T-helper 2 cell treated with Interferon-gamma antibody and Interleukin-4, amounts not matched to agents 5 μg/mL and 100 μg/mL, for 36 hours (primary cell): Measurements from ENCODE around the gene TSPYL4.

Experiments used
- DNase-seq: peaks from one replicate; pipeline ENCODE4 v3.0.0; 2021; ENCODE audit warnings: low spot score
- H3K27ac Mint-ChIP-seq: one replicate; pipeline ENCODE4 v1.8.0; 2021; ENCODE audit warnings: mild to moderate bottlenecking, mixed read lengths
- H3K27me3 Mint-ChIP-seq: one replicate; pipeline ENCODE4 v1.8.0; 2021; ENCODE audit warnings: low read depth, mixed read lengths
- H3K36me3 Mint-ChIP-seq: one replicate; pipeline ENCODE4 v1.8.0; 2021; ENCODE audit warnings: low read depth, mixed read lengths
- H3K4me1 Mint-ChIP-seq: one replicate; pipeline ENCODE4 v1.8.0; 2021; ENCODE audit warnings: low read depth, mixed read lengths
- H3K4me3 Mint-ChIP-seq: one replicate; pipeline ENCODE4 v1.8.0; 2022; ENCODE audit warnings: mild to moderate bottlenecking, moderate library complexity, mixed read lengths
- H3K9me3 Mint-ChIP-seq: one replicate; pipeline ENCODE4 v1.8.0; 2021; ENCODE audit warnings: mixed read lengths

Gene TSPYL4

DNA sequence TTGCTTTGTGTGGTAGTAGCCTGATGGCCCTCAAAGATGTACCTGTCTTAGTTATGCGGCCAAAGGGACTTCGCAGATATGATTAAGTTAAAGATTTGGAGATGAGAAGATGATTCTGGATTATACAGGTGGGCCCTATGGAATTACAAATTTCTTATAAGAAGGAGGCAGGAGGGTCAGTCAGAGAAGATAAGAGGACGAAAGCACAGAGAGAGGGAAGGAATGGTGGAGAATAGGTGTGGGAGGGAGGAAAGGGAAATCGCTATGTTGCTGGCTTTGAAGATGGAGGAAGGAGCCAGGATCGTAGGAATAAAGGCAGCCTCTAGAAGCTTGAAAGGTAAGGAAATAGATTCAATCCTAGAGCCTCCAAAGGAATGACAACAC is 27.1 kb upstream of the TSPYL4 start:
- H3K9me3 Mint-ChIP-seq: no peaks in the 10 kb centered on the region
- peak overlapping the region; percentile 99 for H3K4me3 Mint-ChIP-seq
- no peak for DNase-seq
- peaks cover 3% of the 10 kb centered on the region for H3K27me3 Mint-ChIP-seq
- H3K27ac Mint-ChIP-seq: no peak overlapping the region
- H3K4me1 Mint-ChIP-seq: peaks cover 35% of the 10 kb centered on the region
- H3K36me3 Mint-ChIP-seq: peaks cover 29% of the 10 kb centered on the region

DNA sequence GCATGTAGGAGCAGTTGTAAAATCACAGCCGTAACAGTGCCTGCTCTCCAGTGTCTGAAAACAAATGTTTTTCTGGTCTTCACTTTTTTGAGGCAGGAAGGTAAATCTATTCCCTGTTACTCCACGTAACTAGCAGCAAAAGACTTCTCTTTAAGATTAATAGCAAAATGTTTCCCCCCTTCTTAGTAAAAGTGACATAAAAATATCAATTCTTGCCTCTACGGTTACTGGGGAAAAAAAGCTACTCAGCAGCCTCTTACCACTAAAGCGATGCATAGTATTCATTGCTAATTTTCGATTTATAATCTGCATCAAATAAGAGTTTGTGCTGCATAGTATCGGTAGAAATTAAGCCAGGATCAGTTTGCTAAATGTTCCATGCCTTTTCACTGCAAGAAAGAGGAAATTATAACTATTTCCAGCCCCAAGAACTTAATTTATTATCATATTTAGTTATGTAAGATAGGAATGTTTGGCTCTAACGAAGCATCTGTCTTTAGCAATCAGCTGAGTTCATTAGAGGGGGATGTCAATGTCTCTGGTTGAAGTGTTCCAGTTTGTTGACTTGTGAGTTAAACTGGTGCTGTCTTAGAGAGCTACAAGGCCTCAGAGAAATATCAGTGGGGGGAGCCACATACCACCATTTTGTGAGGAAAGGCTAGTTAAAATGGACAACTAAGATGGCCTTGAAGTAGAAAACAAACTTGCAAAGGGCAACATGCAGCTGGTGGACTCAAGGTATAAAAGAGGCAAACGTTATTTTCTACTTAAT is 26.5 kb upstream of the TSPYL4 start:
- peaks cover 38% of the 10 kb centered on the region for H3K4me1 Mint-ChIP-seq
- peaks cover 3% of the 10 kb centered on the region for H3K27me3 Mint-ChIP-seq
- peak overlapping the region; percentile 99 for H3K27ac Mint-ChIP-seq
- H3K36me3 Mint-ChIP-seq: peaks cover 32% of the 10 kb centered on the region
- no peak for DNase-seq
- peak overlapping the region; percentile 99 for H3K4me3 Mint-ChIP-seq
- H3K9me3 Mint-ChIP-seq: no peaks in the 10 kb centered on the region

DNA sequence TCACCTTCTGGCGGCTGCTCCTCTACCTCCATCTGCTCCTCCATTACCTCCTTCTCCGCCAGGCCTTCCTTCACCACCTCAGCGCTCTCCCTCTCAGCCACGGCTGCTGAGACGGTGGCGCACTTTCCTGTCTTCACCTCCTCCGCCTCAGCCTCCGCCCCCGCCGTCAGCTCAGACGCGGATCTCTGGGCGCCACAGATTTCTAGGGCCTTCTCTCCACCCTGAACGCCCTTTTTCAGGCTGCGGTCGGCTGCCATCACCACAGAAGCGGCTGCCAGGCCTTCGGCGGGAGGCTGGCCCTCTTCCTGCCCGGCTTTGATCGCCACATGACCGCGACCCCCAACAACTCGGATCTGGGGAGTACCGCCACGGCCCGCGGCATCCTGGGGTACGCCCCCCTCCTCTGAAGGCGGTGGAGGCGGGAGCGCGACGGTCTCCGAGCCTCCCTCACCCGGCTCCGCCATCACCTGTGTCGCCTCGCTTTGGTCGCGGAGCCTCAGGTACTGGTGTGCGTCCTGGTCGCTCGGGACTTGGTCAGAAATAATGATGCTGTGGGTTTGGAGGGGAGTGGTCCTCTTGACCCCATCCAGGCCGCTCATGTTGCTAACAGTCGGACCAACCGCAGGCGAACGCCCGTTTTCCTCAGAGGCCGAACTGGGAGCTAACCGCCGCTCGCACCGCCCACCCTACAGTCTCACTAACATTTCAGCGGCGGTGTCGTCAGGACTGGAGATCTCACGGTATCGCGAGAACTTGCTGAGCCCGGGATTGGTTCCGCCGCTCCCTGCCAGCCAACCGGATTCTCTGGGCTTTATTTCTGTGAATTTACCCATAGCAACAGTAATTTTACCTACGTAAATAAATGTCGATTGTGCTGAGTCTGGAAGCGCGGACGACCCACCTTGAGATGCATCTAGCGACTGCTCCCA is 25.6 kb upstream of the TSPYL4 start, which contains the start of gene TSPYL1:
TSS of gene TSPYL1 (minus strand) at position 699 of the 929 bp plus-strand sequence. CDS start at position 599, 100 bp downstream.
- peaks cover 42% of the 10 kb centered on the region for H3K4me1 Mint-ChIP-seq
- H3K4me3 Mint-ChIP-seq: peak within 1 kb of the TSS; percentile 99
- DNase-seq: peak; percentile 94
- peaks cover 37% of the 10 kb centered on the region for H3K36me3 Mint-ChIP-seq
- peak within 1 kb of the TSS; percentile 99 for H3K27ac Mint-ChIP-seq
- no peaks in the 10 kb centered on the region for H3K27me3 Mint-ChIP-seq
- no peaks in the 10 kb centered on the region for H3K9me3 Mint-ChIP-seq

DNA sequence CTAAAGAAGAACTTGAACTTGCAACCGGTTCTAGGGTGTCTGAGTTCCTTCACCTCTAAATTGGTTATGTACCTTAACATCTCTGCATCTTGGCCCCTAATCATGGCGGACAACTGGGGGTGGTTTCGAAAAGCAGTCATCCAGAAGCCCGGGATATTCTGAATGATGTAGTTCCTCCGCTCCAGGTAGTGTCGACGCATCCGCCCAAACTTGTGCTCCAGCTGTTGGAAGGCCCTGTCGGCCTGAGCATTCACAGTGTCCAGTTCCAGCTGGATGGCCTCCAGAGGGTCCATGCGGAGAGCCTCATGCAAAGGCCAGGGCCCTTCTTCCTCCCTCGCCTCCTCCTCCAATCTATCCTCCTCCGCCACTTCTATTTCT is 25.0 kb upstream of the TSPYL4 start:
- Mint-ChIP-seq H3K36me3 (peaks cover 37% of the 10 kb centered on the region), H3K4me3 (peak overlapping the region; percentile 99), H3K4me1 (peaks cover 42% of the 10 kb centered on the region), H3K9me3 (no peaks in the 10 kb centered on the region), H3K27ac (peak overlapping the region; percentile 99), H3K27me3 (no peaks in the 10 kb centered on the region)
- DNase-seq: no peak

DNA sequence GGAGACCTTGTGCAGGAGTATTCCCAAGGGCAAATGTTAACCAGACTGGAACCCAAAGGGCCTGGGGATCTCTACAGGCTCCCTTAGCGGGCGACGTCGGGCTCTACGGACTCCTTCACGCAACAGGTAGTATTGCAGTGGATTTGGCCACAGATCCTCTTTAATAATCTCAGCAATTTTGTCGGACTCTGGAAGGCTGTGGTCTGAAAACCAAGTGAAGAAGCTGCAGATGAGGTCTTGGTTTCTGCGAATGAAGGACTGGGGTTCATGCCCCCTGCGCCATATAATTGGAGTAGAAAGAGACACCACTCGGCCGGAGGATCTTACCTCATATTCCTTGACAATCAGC is 24.6 kb upstream of the TSPYL4 start:
- no peak for DNase-seq
- H3K27me3 Mint-ChIP-seq: no peaks in the 10 kb centered on the region
- no peaks in the 10 kb centered on the region for H3K9me3 Mint-ChIP-seq
- peak overlapping the region; percentile 99 for H3K27ac Mint-ChIP-seq
- H3K36me3 Mint-ChIP-seq: peaks cover 38% of the 10 kb centered on the region
- peak overlapping the region; percentile 99 for H3K4me3 Mint-ChIP-seq
- peaks cover 42% of the 10 kb centered on the region for H3K4me1 Mint-ChIP-seq

DNA sequence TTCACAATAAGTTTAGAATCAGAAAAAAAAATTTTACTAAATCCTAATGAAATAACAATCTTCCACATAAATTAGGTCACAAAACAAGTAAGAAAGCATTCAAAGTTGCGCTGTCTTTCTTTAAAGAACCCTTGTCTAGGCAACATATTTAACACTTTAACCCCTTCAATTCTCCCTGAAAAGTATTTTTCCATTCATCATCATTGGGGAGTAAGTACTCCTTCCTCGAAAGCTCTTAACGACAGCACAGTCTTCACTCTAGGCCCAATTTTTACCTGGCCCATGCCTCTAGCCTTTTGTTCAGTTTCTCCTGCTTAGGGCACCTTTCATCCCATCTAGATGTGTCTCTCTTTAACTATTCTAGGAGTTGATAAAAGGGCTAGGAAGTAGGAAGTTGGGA is 23.2 kb upstream of the TSPYL4 start:
- H3K4me3 Mint-ChIP-seq: peak overlapping the region; percentile 99
- H3K36me3 Mint-ChIP-seq: peaks cover 43% of the 10 kb centered on the region
- H3K4me1 Mint-ChIP-seq: peaks cover 45% of the 10 kb centered on the region
- DNase-seq: no peak
- H3K9me3 Mint-ChIP-seq: no peaks in the 10 kb centered on the region
- H3K27ac Mint-ChIP-seq: peak overlapping the region; percentile 45
- no peaks in the 10 kb centered on the region for H3K27me3 Mint-ChIP-seq

DNA sequence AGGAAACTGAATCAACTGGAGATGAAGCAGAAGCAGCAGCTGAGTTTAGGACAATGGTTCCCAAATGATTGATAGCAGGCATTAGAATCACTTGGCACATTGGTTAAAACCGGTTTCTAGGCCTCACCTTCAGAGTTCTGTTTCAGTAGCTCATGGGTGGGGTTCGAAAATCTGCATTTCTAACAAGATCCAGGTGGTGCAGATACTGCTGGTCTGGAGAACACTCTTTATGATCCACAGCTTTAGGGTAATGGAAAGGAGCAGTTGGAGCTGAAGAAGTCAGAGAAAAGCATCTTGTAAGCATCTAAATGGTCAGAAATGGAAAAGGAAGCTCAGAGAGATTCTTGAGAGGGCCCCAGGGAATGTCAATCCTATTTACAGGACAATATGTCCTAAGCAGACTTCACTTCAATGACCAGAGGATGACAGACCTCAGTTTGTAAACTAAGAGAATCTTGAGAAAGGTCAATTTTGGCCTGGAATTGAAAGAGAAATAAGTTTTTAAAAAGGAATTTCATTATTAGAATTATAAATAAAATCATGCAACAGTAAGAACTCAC is 17.4 kb upstream of the TSPYL4 start:
- no peak overlapping the region for H3K4me3 Mint-ChIP-seq
- no peak for DNase-seq
- no peak overlapping the region for H3K27ac Mint-ChIP-seq
- no peaks in the 10 kb centered on the region for H3K27me3 Mint-ChIP-seq
- peaks cover 20% of the 10 kb centered on the region for H3K36me3 Mint-ChIP-seq
- peaks cover 17% of the 10 kb centered on the region for H3K4me1 Mint-ChIP-seq
- no peaks in the 10 kb centered on the region for H3K9me3 Mint-ChIP-seq

DNA sequence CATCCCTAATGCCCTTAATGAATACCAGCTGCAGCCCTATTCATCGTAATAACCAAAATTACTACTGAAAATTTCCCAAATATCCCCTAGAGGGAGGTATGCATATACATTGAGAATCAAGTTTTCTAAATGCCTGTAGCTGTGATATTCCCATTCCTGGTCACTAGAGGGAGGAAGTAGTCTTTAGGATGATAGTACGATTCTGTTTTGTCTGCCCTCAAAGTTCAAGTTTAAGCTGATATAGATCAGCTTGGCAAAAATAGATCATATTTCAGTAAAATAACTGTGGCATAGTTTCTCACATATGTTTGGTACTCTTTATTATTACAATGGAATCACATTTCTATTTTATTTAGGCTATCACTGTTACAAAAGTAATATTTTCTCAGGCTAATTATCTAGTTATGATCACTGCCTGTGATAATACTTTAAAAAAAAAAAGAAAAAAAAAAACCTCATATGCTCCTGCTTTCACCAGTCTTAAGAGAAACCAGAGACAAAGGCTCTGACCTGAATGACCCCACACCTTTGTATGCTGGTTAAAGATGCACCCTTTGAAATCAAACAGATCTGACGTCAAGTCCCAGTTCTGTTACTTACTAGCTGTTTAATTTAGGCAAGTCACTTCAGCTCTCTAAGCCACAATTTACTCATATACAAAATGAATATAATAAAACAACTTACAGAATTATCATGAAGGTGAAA is 14.9 kb upstream of the TSPYL4 start:
- Mint-ChIP-seq H3K9me3 (peaks cover 7% of the 10 kb centered on the region), H3K27ac (no peak overlapping the region), H3K4me1 (peaks cover 7% of the 10 kb centered on the region), H3K27me3 (no peaks in the 10 kb centered on the region), H3K36me3 (peaks cover 11% of the 10 kb centered on the region), H3K4me3 (no peak overlapping the region)
- no peak for DNase-seq

DNA sequence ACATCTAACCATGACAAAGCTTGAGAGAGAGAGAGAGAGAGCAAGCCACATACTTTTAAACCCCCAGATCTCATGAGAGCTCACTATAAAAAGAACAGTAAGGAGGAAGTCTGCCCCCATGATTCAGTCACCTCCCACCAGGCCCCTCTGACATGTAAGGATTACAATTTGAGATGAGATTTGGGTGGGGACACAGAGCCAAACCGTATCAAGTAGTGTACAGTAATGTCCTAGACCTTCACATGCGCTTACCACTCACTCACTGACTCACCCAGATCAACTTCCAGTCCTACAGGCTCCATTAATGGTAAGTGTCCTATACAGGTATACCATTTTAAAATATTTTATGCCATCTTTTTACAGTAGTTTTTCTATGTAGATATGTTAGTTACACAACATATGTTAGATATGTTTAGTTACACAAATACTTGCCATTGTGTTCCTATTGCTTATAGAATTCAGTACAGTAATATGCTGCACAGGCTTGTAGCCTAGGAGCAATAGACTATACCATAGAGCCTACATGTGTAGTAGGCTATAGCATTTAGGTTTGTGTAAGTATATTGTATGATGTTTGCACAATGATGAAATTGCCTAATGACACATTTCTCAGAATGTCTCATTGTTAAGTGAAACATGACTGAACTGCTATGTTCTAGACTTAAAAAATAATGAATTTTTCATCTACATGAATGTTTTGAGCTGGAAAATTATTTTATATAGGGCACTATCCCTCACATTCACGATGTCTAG is 14.1 kb upstream of the TSPYL4 start:
- Mint-ChIP-seq H3K4me1 (peaks cover 7% of the 10 kb centered on the region), H3K4me3 (no peak overlapping the region), H3K27me3 (no peaks in the 10 kb centered on the region), H3K27ac (no peak overlapping the region), H3K9me3 (peaks cover 12% of the 10 kb centered on the region), H3K36me3 (peaks cover 6% of the 10 kb centered on the region)
- no peak for DNase-seq

DNA sequence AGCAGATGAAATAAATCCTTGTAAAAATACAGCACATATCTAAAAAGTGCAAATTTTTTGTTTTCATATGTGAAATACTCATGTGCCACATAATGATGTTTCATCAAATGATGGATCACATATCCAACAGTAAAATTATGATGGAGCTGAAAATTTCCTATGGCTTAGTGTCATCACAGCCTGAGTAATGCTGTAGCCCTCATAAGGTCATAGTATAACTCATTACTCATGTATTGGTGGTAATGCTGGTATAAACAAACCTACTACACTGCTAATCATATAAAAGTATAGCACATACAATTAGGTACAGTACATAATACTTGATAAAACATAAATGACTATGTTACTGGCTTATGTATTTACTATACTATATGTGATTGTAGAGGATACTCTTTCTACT is 12.9 kb upstream of the TSPYL4 start:
- H3K36me3 Mint-ChIP-seq: peaks cover 5% of the 10 kb centered on the region
- no peak overlapping the region for H3K27ac Mint-ChIP-seq
- no peak for DNase-seq
- peaks cover 4% of the 10 kb centered on the region for H3K4me1 Mint-ChIP-seq
- H3K4me3 Mint-ChIP-seq: no peak overlapping the region
- peaks cover 18% of the 10 kb centered on the region for H3K9me3 Mint-ChIP-seq
- no peaks in the 10 kb centered on the region for H3K27me3 Mint-ChIP-seq

DNA sequence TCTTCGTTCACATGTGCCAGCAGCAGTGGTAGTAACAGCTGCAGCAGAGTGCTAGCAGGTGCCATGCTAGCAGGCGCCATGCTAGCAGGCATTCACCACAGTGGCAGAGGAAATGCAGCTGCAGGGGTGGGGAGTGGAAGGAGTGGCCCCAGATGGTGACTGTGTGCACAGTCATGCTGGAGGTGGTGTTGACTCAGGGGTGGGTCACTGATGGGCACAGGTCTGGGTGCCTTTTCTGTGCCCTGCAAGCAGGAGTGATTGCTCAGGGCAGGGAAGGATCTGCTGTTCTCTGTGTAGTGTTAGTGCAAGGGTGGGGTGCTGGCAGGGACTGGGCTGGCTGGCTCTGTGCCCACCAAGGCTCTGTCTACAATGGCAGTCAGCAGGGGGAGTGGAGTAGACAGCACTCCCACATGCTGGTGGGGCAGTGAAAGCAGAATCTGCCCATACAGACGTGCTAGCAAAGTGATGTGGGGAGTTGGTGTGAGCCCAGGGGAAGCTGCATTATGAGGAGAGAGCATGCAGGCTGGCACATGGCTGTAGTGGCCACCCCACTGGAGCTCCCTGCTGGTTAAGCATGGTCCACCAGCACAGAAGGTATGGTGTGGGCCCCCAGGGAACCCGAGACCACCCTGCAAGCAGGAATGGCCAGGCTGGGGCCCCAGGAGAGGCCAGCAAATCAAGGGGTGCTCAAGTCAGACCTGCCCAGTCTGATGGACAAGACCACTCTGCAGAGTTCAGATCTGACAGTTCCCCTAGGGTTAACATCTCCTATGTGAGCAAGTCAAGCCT is 11.4 kb upstream of the TSPYL4 start:
- Mint-ChIP-seq H3K27ac (no peak overlapping the region), H3K9me3 (peaks cover 18% of the 10 kb centered on the region), H3K4me1 (peaks cover 5% of the 10 kb centered on the region), H3K4me3 (no peak overlapping the region), H3K27me3 (no peaks in the 10 kb centered on the region), H3K36me3 (peaks cover 2% of the 10 kb centered on the region)
- no peak for DNase-seq

DNA sequence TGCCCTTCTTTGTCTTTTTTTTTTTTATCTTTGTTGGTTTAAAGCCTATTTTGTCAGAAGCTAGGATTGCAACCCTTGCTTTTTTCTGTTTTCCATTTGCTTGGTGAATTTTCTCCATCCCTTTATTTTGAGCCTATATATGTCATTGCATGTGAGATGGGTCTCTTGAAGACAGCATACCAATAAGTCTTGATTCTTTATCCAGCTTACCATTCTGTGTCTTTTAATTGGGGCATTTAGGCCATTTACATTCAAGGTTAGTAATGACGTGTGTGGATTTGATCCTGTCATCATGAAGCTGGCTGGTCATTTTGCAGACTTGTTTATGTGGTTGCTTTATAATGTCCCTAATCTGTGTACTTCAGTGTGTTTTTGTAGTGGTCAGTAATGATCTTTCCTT is 9.5 kb upstream of the TSPYL4 start:
- Mint-ChIP-seq H3K4me1 (peaks cover 2% of the 10 kb centered on the region), H3K9me3 (peaks cover 18% of the 10 kb centered on the region), H3K4me3 (no peak overlapping the region), H3K27ac (no peak overlapping the region), H3K27me3 (no peaks in the 10 kb centered on the region), H3K36me3 (peaks cover 2% of the 10 kb centered on the region)
- no peak for DNase-seq
